Measurements from ENCODE around the gene ARHGAP6. TPM values are rescaled to one million over a fixed set of nuclear protein-coding genes. Genes with fewer than 3 reads are reported as not detected.
"Not testable (repeated sequence)": the region's sequence is repeated elsewhere in the genome, so short reads cannot be mapped to it uniquely, and the experiment has no call there.

Gene ARHGAP6
- total and polyA plus RNA-seq, 4 donors: 6.0 to 18.2 (median 12.3) TPM

- DNase-seq (no peak), ATAC-seq (ENCODE audit: insufficient read depth, low FRiP score) (no peak)
- TF ChIP-seq CTCF (IDR thresholded peaks at IDR 0.05; ENCODE audit: control extremely low read depth, extremely low read depth): no peak
- Histone ChIP-seq H3K27me3 (ENCODE audit: control insufficient read depth in 3 of 3, insufficient read depth in 3 of 3, low read length in 2 of 3) (peaks cover 0 to 22% (median 8%) of the 10 kb centered on the region in 3 donors), H3K9me3 (ENCODE audit: control insufficient read depth in 4 of 4, insufficient read depth in 3 of 4, low read length in 3 of 4) (no peaks in the 10 kb centered on the region), H3K9ac (ENCODE audit: insufficient read depth in 1 of 2, low read length in 2 of 2) (no peak overlapping the region), H3K36me3 (ENCODE audit: control insufficient read depth in 4 of 4, insufficient read depth in 4 of 4, low read length in 4 of 4) (peaks cover 0 to 1% (median 0%) of the 10 kb centered on the region in 4 donors), H3K4me1 (ENCODE audit: control insufficient read depth in 5 of 5, insufficient read depth in 5 of 5, low read length in 5 of 5) (no peaks in the 10 kb centered on the region), H3K27ac (ENCODE audit: low read depth in 1 of 2, low read length in 1 of 2) (no peak overlapping the region), H3K4me3 (no peak overlapping the region)
- WGBS, 2 donors: 58 to 73% methylated on average over 5 of the region's 5 CpGs
Measured at GRCh38 chrX:11129534-11130105, 536.1 kb downstream of the ARHGAP6 start.

GRCh38 chrX:11125060-11125459 is 540.7 kb downstream of the ARHGAP6 start:
- peaks cover 0 to 6% (median 5%) of the 10 kb centered on the region in 4 donors for H3K36me3 ChIP-seq (ENCODE audit: control insufficient read depth in 4 of 4, insufficient read depth in 4 of 4, low read length in 4 of 4)
- no peaks in the 10 kb centered on the region for H3K9me3 ChIP-seq (ENCODE audit: control insufficient read depth in 4 of 4, insufficient read depth in 3 of 4, low read length in 3 of 4)
- H3K27me3 ChIP-seq (ENCODE audit: control insufficient read depth in 3 of 3, insufficient read depth in 3 of 3, low read length in 2 of 3): peaks cover 0 to 11% (median 10%) of the 10 kb centered on the region in 3 donors
- H3K27ac ChIP-seq (ENCODE audit: low read depth in 1 of 2, low read length in 1 of 2): no peak overlapping the region
- TF ChIP-seq CTCF (IDR thresholded peaks at IDR 0.05; ENCODE audit: control extremely low read depth, extremely low read depth): no peak
- no peak overlapping the region for H3K4me3 ChIP-seq
- WGBS, 2 donors: 71 to 80% methylated on average over 5 of the region's 5 CpGs
- DNase-seq (no peak), ATAC-seq (ENCODE audit: insufficient read depth, low FRiP score) (no peak)
- H3K9ac ChIP-seq (ENCODE audit: insufficient read depth in 1 of 2, low read length in 2 of 2): no peak overlapping the region
- H3K4me1 ChIP-seq (ENCODE audit: control insufficient read depth in 5 of 5, insufficient read depth in 5 of 5, low read length in 5 of 5): no peaks in the 10 kb centered on the region

DNA sequence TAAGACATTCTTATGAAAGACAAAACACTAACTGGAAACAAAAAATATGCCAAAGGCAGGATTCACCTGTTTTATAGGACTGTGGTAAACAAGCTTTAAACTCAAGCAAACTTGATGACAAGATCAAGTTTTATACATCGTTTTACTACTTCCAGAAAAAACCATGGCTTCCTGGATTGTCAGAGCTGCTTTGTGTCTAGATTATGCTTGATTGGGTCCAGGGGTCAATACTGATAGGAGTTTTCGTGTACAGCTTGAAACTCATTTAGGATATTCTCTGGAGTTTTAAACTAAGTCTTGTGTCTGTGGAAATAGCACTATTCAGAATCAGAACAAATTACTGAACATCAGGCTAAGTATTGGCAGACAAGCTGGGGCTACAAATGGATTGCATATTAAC is 541.6 kb downstream of the ARHGAP6 start:
- Histone ChIP-seq H3K9me3 (ENCODE audit: control insufficient read depth in 4 of 4, insufficient read depth in 3 of 4, low read length in 3 of 4) (no peaks in the 10 kb centered on the region), H3K9ac (ENCODE audit: insufficient read depth in 1 of 2, low read length in 2 of 2) (no peak overlapping the region), H3K4me3 (no peak overlapping the region), H3K27ac (ENCODE audit: low read depth in 1 of 2, low read length in 1 of 2) (no peak overlapping the region), H3K36me3 (ENCODE audit: control insufficient read depth in 4 of 4, insufficient read depth in 4 of 4, low read length in 4 of 4) (peaks cover 0 to 6% (median 5%) of the 10 kb centered on the region in 4 donors), H3K27me3 (ENCODE audit: control insufficient read depth in 3 of 3, insufficient read depth in 3 of 3, low read length in 2 of 3) (peaks cover 0 to 13% (median 10%) of the 10 kb centered on the region in 3 donors), H3K4me1 (ENCODE audit: control insufficient read depth in 5 of 5, insufficient read depth in 5 of 5, low read length in 5 of 5) (no peaks in the 10 kb centered on the region)
- no peak for TF ChIP-seq CTCF (IDR thresholded peaks at IDR 0.05; ENCODE audit: control extremely low read depth, extremely low read depth)
- DNase-seq (no peak), ATAC-seq (ENCODE audit: insufficient read depth, low FRiP score) (no peak)
- WGBS, 2 donors: 57 to 76% methylated on average over 2 of the region's 2 CpGs

GRCh38 chrX:11123087-11123486 is 542.6 kb downstream of the ARHGAP6 start:
- Histone ChIP-seq H3K36me3 (ENCODE audit: control insufficient read depth in 4 of 4, insufficient read depth in 4 of 4, low read length in 4 of 4) (peaks cover 0 to 12% (median 8%) of the 10 kb centered on the region in 4 donors), H3K27me3 (ENCODE audit: control insufficient read depth in 3 of 3, insufficient read depth in 3 of 3, low read length in 2 of 3) (peaks cover 0 to 13% (median 10%) of the 10 kb centered on the region in 3 donors)
- not testable (repeated sequence) for H3K4me3 ChIP-seq; H3K9ac ChIP-seq (ENCODE audit: insufficient read depth in 1 of 2, low read length in 2 of 2); ATAC-seq (ENCODE audit: insufficient read depth, low FRiP score); H3K4me1 ChIP-seq (ENCODE audit: control insufficient read depth in 5 of 5, insufficient read depth in 5 of 5, low read length in 5 of 5); H3K9me3 ChIP-seq (ENCODE audit: control insufficient read depth in 4 of 4, insufficient read depth in 3 of 4, low read length in 3 of 4); DNase-seq; H3K27ac ChIP-seq (ENCODE audit: low read depth in 1 of 2, low read length in 1 of 2)
- WGBS, 2 donors: 87 to 97% methylated on average over 5 to 6 of the region's 6 CpGs

All from lung (tissue), 12 donors.